SK-N-MC (cell line): ENCODE results near the gene CAMTA1.

Experiments used
- EZH2 ChIP-seq: fragments of 200-600 bp; sonication (generic); IDR thresholded peaks from one replicate; pipeline ENCODE4 v1.6.1; 2017; ENCODE audit warnings: antibody characterized with exemption
- FOXP2 ChIP-seq: optimal IDR thresholded peaks from 2 replicates; pipeline ENCODE3; 2011; ENCODE audit warnings: mild to moderate bottlenecking, moderate library complexity; ENCODE audit not compliant: insufficient read depth; ENCODE audit errors: extremely low read length, control extremely low read depth
- POLR2AphosphoS5 ChIP-seq: IDR thresholded peaks from 2 replicates; pipeline ENCODE4 v1.6.1; 2012; ENCODE audit warnings: mild to moderate bottlenecking, low read depth, low read length, borderline replicate concordance

- no peak; the same call in 1 of the 2 replicates for TF ChIP-seq POLR2AphosphoS5
- no peak for TF ChIP-seq FOXP2
- TF ChIP-seq EZH2 = no peak
Measured at GRCh38 chr1:7292036-7292681, 506.9 kb downstream of the CAMTA1 start.
